OCI-LY1 (cell line): ENCODE results near the gene LITAF.

Source experiments
- H2AFZ ChIP-seq: fragments of 200-600 bp; sonication (generic), shearing (Covaris generic); 2 replicates; pipeline ENCODE4 v1.6.0; 2014; ENCODE audit warnings: antibody characterized with exemption, mild to moderate bottlenecking, low read length
- H3F3A ChIP-seq: fragments of 200-600 bp; sonication (generic), shearing (Covaris generic); 2 replicates; pipeline ENCODE4 v1.6.0; 2014; ENCODE audit warnings: mild to moderate bottlenecking, antibody characterized with exemption, low read length, moderate library complexity; ENCODE audit not compliant: insufficient read depth
- H3K27ac ChIP-seq: fragments of 200-600 bp; sonication (generic); 2 replicates; pipeline ENCODE4 v1.5.1; 2014; ENCODE audit warnings: low read length, mixed run types, mild to moderate bottlenecking, low read depth; ENCODE audit not compliant: poor library complexity, severe bottlenecking
- H3K27me3 ChIP-seq: fragments of 200-600 bp; sonication (generic); 2 replicates; pipeline ENCODE4 v1.6.0; 2014; ENCODE audit warnings: antibody characterized with exemption, mild to moderate bottlenecking, low read length, moderate library complexity; ENCODE audit not compliant: insufficient read depth
- H3K36me3 ChIP-seq: fragments of 200-600 bp; sonication (generic); 2 replicates; pipeline ENCODE4 v1.6.1; 2014; ENCODE audit warnings: mild to moderate bottlenecking, antibody characterized with exemption, low read length, moderate library complexity, mixed read lengths; ENCODE audit not compliant: insufficient read depth
- H3K4me1 ChIP-seq: fragments of 200-600 bp; sonication (generic); 2 replicates; pipeline ENCODE4 v1.5.1; 2014; ENCODE audit warnings: mild to moderate bottlenecking, low read length, moderate library complexity; ENCODE audit not compliant: insufficient read depth, severe bottlenecking
- H3K4me2 ChIP-seq: fragments of 200-600 bp; sonication (generic), shearing (Covaris generic); 2 replicates; pipeline ENCODE4 v1.6.1; 2014; ENCODE audit warnings: low read length
- H3K4me3 ChIP-seq: fragments of 200-600 bp; sonication (generic); 2 replicates; pipeline ENCODE4 v1.5.1; 2014; ENCODE audit warnings: low read length, low read depth, mild to moderate bottlenecking, mixed read lengths; ENCODE audit not compliant: poor library complexity, severe bottlenecking
- H3K79me2 ChIP-seq: fragments of 200-600 bp; shearing (Covaris generic); 2 replicates; pipeline ENCODE4 v1.6.1; 2016; ENCODE audit warnings: mixed run types, low read length, mixed read lengths; ENCODE audit not compliant: insufficient read depth
- H3K9ac ChIP-seq: fragments of 200-600 bp; sonication (generic), shearing (Covaris generic); 2 replicates; pipeline ENCODE4 v1.6.1; 2014; ENCODE audit warnings: mild to moderate bottlenecking, low read length, mixed read lengths
- H3K9me2 ChIP-seq: fragments of 200-600 bp; sonication (generic), shearing (Covaris generic); 2 replicates; pipeline ENCODE4 v1.6.1; 2014; ENCODE audit warnings: low read depth, mild to moderate bottlenecking, low read length, mixed read lengths
- H3K9me3 ChIP-seq: fragments of 200-600 bp; shearing (Covaris generic); 2 replicates; pipeline ENCODE4 v1.6.1; 2014; ENCODE audit warnings: low read length, mixed read lengths
- H4K20me1 ChIP-seq: fragments of 200-600 bp; sonication (generic), shearing (Covaris generic); 2 replicates; pipeline ENCODE4 v1.6.0; 2016; ENCODE audit warnings: mild to moderate bottlenecking, low read length; ENCODE audit not compliant: insufficient read depth
- CTCF ChIP-seq: fragments of 200-600 bp; sonication (generic), shearing (Covaris generic); IDR thresholded peaks from 2 replicates; pipeline ENCODE4 v1.5.1; 2017; ENCODE audit warnings: mild to moderate bottlenecking, antibody characterized with exemption, low read length, moderate library complexity, mixed read lengths
- EZH2 ChIP-seq: fragments of 200-600 bp; sonication (generic), shearing (Covaris generic); IDR thresholded peaks from 2 replicates; pipeline ENCODE4 v1.8.0; 2017; ENCODE audit warnings: borderline replicate concordance, mixed run types, mild to moderate bottlenecking, antibody characterized with exemption, low read length, moderate library complexity, mixed read lengths

The LITAF gene

GRCh38 chr16:11529285-11529684, 57.4 kb downstream of the LITAF start:
- no peak overlapping the region for H3K9ac ChIP-seq
- no peaks in the 10 kb centered on the region for H3K36me3 ChIP-seq
- H3K4me3 ChIP-seq: no peak overlapping the region
- no peaks in the 10 kb centered on the region for H3K27me3 ChIP-seq
- TF ChIP-seq CTCF: no peak
- TF ChIP-seq EZH2: no peak
- H4K20me1 ChIP-seq: no peaks in the 10 kb centered on the region
- H3K4me2 ChIP-seq: no peak overlapping the region
- peaks cover 6% of the 10 kb centered on the region for H3K4me1 ChIP-seq
- H3F3A ChIP-seq: no peaks in the 10 kb centered on the region
- no peaks in the 10 kb centered on the region for H3K79me2 ChIP-seq
- H3K9me2 ChIP-seq: no peaks in the 10 kb centered on the region
- H3K9me3 ChIP-seq: no peaks in the 10 kb centered on the region
- H2AFZ ChIP-seq: no peak overlapping the region
- H3K27ac ChIP-seq: no peak overlapping the region

GRCh38 chr16:11528053-11528452, 58.7 kb downstream of the LITAF start:
- H4K20me1 ChIP-seq: no peaks in the 10 kb centered on the region
- H3F3A ChIP-seq: no peaks in the 10 kb centered on the region
- no peak overlapping the region for H2AFZ ChIP-seq
- TF ChIP-seq EZH2 (no peak), CTCF (no peak)
- H3K79me2 ChIP-seq: no peaks in the 10 kb centered on the region
- no peak overlapping the region for H3K27ac ChIP-seq
- no peak overlapping the region for H3K4me2 ChIP-seq
- H3K9ac ChIP-seq: no peak overlapping the region
- peaks cover 6% of the 10 kb centered on the region for H3K4me1 ChIP-seq
- no peaks in the 10 kb centered on the region for H3K27me3 ChIP-seq
- no peaks in the 10 kb centered on the region for H3K36me3 ChIP-seq
- no peak overlapping the region for H3K4me3 ChIP-seq
- H3K9me2 ChIP-seq: no peaks in the 10 kb centered on the region
- no peaks in the 10 kb centered on the region for H3K9me3 ChIP-seq

GRCh38 chr16:11526655-11527350, 59.9 kb downstream of the LITAF start:
- TF ChIP-seq CTCF (no peak), EZH2 (no peak)
- Histone ChIP-seq H3F3A (no peaks in the 10 kb centered on the region), H3K36me3 (no peaks in the 10 kb centered on the region; the same call in 1 of the 2 replicates), H3K4me1 (peaks cover 6% of the 10 kb centered on the region), H3K27me3 (no peaks in the 10 kb centered on the region), H3K4me2 (no peak overlapping the region), H3K4me3 (no peak overlapping the region), H3K9me3 (no peaks in the 10 kb centered on the region), H3K79me2 (no peaks in the 10 kb centered on the region), H3K27ac (no peak overlapping the region), H2AFZ (no peak overlapping the region), H3K9ac (no peak overlapping the region), H4K20me1 (no peaks in the 10 kb centered on the region), H3K9me2 (no peaks in the 10 kb centered on the region)
